HG02571 (cell line): ENCODE results near the gene ZNF740.

Experiments
- ATAC-seq: cut with Tn5 transposase; IDR thresholded peaks from one replicate; pipeline ENCODE4 v1.9.1; 2021; ENCODE audit warnings: mild to moderate bottlenecking, moderate library complexity; ENCODE audit not compliant: unreplicated experiment

ZNF740 gene

GRCh38 chr12:53212931-53213330 is 32.4 kb downstream of the ZNF740 start:
- no peak for ATAC-seq

GRCh38 chr12:53213348-53213747 is 32.8 kb downstream of the ZNF740 start:
- ATAC-seq, result no peak

- ATAC-seq, result no peak
Measured at GRCh38 chr12:53214221-53214620, 33.7 kb downstream of the ZNF740 start.

GRCh38 chr12:53214687-53215455 is 34.3 kb downstream of the ZNF740 start:
- ATAC-seq, result no peak

- no peak for ATAC-seq
Measured at GRCh38 chr12:53215497-53215896, 35.0 kb downstream of the ZNF740 start.

GRCh38 chr12:53217051-53217930 is 36.8 kb downstream of the ZNF740 start:
- ATAC-seq, result no peak

GRCh38 chr12:53217931-53218307 is 37.4 kb downstream of the ZNF740 start:
- no peak for ATAC-seq

GRCh38 chr12:53218551-53219291 is 38.2 kb downstream of the ZNF740 start:
- ATAC-seq, result no peak

- ATAC-seq, result peak; percentile 10
Measured at GRCh38 chr12:53219292-53219955, 38.9 kb downstream of the ZNF740 start.

GRCh38 chr12:53219956-53220693 is 39.6 kb downstream of the ZNF740 start:
- peak; percentile 36 for ATAC-seq

- ATAC-seq, result peak; percentile 41
Measured at GRCh38 chr12:53220694-53221202, 40.2 kb downstream of the ZNF740 start.

- ATAC-seq, result no peak
Measured at GRCh38 chr12:53221203-53222080, 40.9 kb downstream of the ZNF740 start.

- no peak for ATAC-seq
Measured at GRCh38 chr12:53222170-53222721, 41.7 kb downstream of the ZNF740 start.

- no peak for ATAC-seq
Measured at GRCh38 chr12:53222806-53223261, 42.3 kb downstream of the ZNF740 start.

GRCh38 chr12:53223389-53224060 is 43.0 kb downstream of the ZNF740 start:
- no peak for ATAC-seq

GRCh38 chr12:53224061-53224896 is 43.8 kb downstream of the ZNF740 start:
- no peak for ATAC-seq
